Central memory CD8-positive, alpha-beta T cell (primary cell): Measurements from ENCODE around the gene NEB.

Experiments
- ATAC-seq: fragments of 150-1000 bp; cut with Tn5 transposase; replicated peaks from 2 replicates; pipeline ENCODE4 v1.10.0; 2022; ENCODE audit warnings: mild to moderate bottlenecking, moderate FRiP score, moderate number of reproducible peaks; ENCODE audit not compliant: poor library complexity, severe bottlenecking; ENCODE audit errors: extremely low read depth
- DNase-seq, 2 donors: peaks; one replicate each; pipeline ENCODE4 v3.0.0; 2021; ENCODE audit warnings: low spot score in 2 of 2
- H3K27ac Mint-ChIP-seq: one replicate; pipeline ENCODE4 v1.8.0; 2022; ENCODE audit warnings: low read depth, mild to moderate bottlenecking, moderate library complexity, mixed read lengths
- H3K27me3 Mint-ChIP-seq: one replicate; pipeline ENCODE4 v1.8.0; 2022; ENCODE audit warnings: mixed read lengths
- H3K36me3 Mint-ChIP-seq: one replicate; pipeline ENCODE4 v1.8.0; 2022; ENCODE audit warnings: mild to moderate bottlenecking, moderate library complexity, mixed read lengths; ENCODE audit not compliant: insufficient read depth
- H3K4me1 Mint-ChIP-seq: one replicate; pipeline ENCODE4 v1.8.0; 2022; ENCODE audit warnings: mixed read lengths
- H3K4me3 Mint-ChIP-seq: one replicate; pipeline ENCODE4 v1.8.0; 2022; ENCODE audit warnings: mild to moderate bottlenecking, moderate library complexity, mixed read lengths
- H3K9me3 Mint-ChIP-seq: one replicate; pipeline ENCODE4 v1.8.0; 2022; ENCODE audit warnings: mixed read lengths

Gene NEB

DNA sequence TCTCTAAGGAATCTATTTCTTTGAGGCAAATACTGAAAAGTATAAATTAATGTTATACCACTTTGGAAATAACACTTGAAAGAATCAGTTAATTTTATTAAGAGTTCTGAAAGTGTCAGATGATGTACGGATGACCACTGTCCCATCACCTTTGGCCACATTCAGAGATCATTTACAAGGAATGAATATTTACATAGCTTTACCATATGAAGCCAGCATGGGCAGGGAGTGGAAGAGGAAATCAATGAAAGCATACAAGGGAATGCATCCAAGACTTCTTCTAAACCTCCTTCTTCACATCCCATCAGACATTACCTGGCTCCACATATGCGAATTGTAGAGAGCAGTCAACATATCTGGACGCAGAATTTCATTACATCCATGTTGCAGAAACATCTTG, 201.1 kb downstream of the NEB start:
- no peak overlapping the region for H3K27ac Mint-ChIP-seq
- H3K9me3 Mint-ChIP-seq = no peaks in the 10 kb centered on the region
- ATAC-seq = no peak
- no peak overlapping the region for H3K4me3 Mint-ChIP-seq
- no peak for DNase-seq
- no peaks in the 10 kb centered on the region for H3K27me3 Mint-ChIP-seq
- no peaks in the 10 kb centered on the region for H3K4me1 Mint-ChIP-seq
- H3K36me3 Mint-ChIP-seq = no peaks in the 10 kb centered on the region

DNA sequence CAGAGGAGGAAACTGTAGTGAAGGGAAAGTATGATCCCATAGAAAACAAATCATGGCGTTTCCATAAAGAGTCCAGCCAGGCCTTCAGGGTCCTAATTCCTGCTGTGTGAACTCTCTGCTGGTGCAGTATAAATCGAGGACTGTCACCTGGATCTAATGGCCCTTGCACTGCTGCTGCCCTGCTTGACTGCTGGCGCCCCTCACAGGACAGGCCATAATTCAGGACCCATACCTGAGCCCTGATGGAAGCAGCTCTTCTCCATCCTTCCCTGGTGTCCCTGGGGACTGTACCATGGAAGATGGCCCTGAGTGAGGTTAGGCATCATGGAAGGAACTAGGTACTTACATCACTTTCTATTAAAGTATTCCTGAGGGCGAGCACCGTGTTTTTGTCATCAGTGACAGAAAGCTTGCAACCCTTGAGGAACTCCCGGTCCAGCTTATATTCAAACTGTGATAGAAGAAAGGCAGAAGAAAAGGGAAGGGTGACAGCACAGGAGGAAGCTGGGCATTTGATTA, 207.6 kb downstream of the NEB start:
- no peaks in the 10 kb centered on the region for H3K27me3 Mint-ChIP-seq
- no peak overlapping the region for H3K27ac Mint-ChIP-seq
- H3K4me1 Mint-ChIP-seq = no peaks in the 10 kb centered on the region
- DNase-seq (no peak), ATAC-seq (no peak)
- H3K36me3 Mint-ChIP-seq = no peaks in the 10 kb centered on the region
- no peaks in the 10 kb centered on the region for H3K9me3 Mint-ChIP-seq
- no peak overlapping the region for H3K4me3 Mint-ChIP-seq

DNA sequence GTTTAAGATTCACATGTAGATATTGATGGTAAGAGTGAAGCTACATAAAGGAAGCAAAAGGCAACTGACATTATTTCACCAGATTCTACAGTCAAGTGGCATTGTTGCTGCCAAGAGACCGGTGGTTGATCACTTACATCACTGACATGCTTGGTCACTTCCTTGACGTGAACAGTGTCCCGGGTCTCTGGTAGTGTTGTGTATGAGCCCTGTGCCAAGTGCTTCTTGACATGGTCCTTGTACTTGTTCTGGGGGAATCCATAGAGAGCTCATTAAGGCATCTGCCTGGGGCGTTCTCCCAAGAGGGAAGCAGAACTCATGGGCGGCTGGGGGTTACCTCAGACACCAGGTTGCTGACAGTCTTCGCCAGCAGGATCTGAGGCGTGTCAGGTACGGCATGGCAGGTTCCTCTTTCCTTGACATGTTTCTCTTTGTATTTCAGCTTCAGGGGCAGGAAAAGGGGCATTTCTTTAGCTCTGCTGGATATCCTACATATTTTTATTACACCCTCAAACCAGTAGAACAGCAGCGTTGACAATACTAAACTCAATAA, 208.4 kb downstream of the NEB start:
- Mint-ChIP-seq H3K27ac (no peak overlapping the region), H3K27me3 (no peaks in the 10 kb centered on the region), H3K9me3 (no peaks in the 10 kb centered on the region), H3K4me1 (no peaks in the 10 kb centered on the region), H3K36me3 (no peaks in the 10 kb centered on the region), H3K4me3 (no peak overlapping the region)
- DNase-seq = no peak
- peak; percentile 40 for ATAC-seq

DNA sequence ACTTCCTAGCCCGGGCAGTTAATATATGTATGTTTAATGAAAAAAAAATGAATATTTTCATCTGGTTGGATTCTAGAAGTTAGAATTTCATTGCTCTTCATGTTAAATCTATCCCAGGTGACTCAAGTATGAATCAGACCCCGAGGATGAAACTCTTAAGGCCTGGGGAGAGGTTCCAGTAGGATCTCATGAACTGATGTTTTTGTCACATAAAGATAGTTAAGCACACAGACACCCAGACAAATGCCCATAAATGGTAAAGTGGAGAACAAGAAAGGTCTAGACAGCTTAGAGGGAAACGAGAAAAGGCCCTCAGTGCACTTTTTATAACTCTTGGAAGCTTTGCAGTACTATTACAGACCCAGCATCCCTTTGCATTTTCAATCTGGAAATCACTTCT, 210.4 kb downstream of the NEB start:
- DNase-seq (no peak), ATAC-seq (no peak)
- Mint-ChIP-seq H3K27ac (no peak overlapping the region), H3K4me1 (no peaks in the 10 kb centered on the region), H3K27me3 (no peaks in the 10 kb centered on the region), H3K9me3 (no peaks in the 10 kb centered on the region), H3K4me3 (no peak overlapping the region), H3K36me3 (no peaks in the 10 kb centered on the region)

DNA sequence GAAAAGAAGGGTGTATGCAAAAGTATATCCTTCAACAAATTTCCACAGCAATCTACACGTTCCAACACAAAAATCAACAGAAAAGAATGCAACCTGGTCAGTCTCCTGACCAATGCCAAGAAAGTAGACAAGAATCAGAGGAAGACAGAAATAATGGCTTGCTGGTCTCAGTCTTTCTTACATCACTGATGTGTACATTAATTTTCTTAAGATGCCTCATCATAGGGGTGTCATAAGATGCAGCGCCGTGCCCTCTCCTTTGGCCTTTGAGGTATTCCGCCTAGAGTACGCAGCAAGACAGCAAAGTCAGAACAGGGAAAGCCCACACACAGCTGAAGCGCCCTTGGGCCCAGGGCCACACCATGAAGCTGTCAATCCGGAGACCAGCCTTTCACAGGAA, 211.7 kb downstream of the NEB start:
- Mint-ChIP-seq H3K36me3 (no peaks in the 10 kb centered on the region), H3K27me3 (no peaks in the 10 kb centered on the region), H3K4me3 (no peak overlapping the region), H3K9me3 (no peaks in the 10 kb centered on the region), H3K27ac (no peak overlapping the region), H3K4me1 (no peaks in the 10 kb centered on the region)
- DNase-seq (no peak), ATAC-seq (no peak)

DNA sequence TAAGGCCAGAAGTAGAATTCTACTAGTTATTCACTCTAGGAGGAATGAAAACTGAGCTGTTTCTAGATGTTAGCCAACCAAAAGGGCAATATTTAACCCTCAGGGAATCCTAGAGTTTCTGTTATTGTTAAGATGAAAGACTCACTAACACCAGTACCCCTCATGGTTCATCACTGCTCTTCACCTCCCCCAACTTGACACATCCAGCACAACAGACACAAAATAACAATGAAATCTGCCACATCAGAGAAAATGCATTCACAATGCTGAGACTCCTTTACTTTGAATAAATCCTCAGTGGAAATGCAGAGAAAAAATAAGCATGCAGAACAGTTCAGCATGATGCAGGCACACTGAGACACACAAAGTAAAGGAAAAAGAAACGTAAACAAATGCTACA, 213.3 kb downstream of the NEB start:
- Mint-ChIP-seq H3K4me3 (no peak overlapping the region), H3K27ac (no peak overlapping the region), H3K4me1 (no peaks in the 10 kb centered on the region), H3K27me3 (no peaks in the 10 kb centered on the region), H3K9me3 (no peaks in the 10 kb centered on the region), H3K36me3 (no peaks in the 10 kb centered on the region)
- no peak for ATAC-seq
- no peak for DNase-seq

DNA sequence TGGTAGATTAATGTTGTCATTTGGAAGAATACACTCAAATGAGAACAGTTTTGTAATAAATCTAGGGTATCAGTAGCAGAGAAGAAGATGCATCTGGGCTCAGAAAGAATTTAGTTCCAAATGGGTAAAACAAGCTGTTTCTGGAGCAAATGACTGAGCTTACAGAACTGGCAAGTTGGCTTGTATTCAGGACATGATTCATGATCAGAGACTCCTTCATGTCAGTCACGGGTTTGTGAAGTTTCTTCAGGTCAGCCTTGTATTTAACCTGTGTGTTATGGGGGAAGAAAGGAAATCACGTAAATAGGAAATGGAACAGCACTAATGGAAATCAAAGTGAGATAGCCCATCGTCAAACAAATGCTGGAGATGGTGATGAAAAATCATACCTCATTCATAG, 215.5 kb downstream of the NEB start:
- H3K27ac Mint-ChIP-seq = no peak overlapping the region
- no peak overlapping the region for H3K4me3 Mint-ChIP-seq
- no peak for ATAC-seq
- no peaks in the 10 kb centered on the region for H3K36me3 Mint-ChIP-seq
- no peaks in the 10 kb centered on the region for H3K27me3 Mint-ChIP-seq
- no peaks in the 10 kb centered on the region for H3K9me3 Mint-ChIP-seq
- no peaks in the 10 kb centered on the region for H3K4me1 Mint-ChIP-seq
- no peak for DNase-seq

DNA sequence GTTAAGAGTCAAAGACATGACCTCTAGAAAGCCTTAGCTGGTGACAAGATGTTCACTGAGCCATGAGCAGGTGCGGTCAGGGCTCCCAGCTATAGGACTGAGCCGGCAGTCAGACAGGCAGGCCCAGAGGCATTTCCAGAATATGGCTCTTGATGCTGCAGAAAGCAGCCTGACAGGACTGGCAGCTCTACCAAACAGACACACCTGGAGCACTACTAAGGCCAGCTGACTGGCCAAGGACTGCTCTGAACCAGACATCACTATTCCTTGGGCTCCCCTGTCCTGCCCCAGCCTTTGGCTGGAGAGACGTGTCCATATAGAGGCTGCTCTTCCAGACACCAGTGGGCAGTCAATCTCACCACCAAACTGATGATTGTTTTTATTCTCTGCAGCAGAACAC, 225.8 kb downstream of the NEB start:
- DNase-seq = no peak
- Mint-ChIP-seq H3K4me3 (no peak overlapping the region), H3K36me3 (no peaks in the 10 kb centered on the region), H3K4me1 (no peaks in the 10 kb centered on the region), H3K9me3 (no peaks in the 10 kb centered on the region), H3K27ac (no peak overlapping the region), H3K27me3 (no peaks in the 10 kb centered on the region)
- ATAC-seq = no peak

DNA sequence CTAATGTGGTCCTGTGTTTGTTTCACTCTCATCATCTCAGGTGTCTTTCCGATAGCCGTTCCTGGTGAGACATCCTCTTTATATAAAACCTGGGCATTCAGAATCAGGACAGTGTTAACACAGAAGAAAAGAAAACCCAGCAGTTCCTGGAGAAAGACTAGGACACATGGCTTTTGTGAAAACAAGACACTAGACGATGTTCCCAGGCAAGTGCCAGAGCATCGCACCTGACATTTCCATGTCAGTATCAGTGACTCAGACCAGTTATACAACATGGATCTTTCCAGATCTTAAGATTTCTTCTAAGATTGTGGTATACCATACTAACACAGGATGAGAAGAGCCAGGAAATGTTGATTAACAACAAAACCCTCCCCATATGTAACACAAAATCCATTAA, 228.1 kb downstream of the NEB start:
- no peaks in the 10 kb centered on the region for H3K9me3 Mint-ChIP-seq
- DNase-seq (no peak), ATAC-seq (no peak)
- H3K27ac Mint-ChIP-seq = no peak overlapping the region
- no peaks in the 10 kb centered on the region for H3K4me1 Mint-ChIP-seq
- no peak overlapping the region for H3K4me3 Mint-ChIP-seq
- H3K27me3 Mint-ChIP-seq = no peaks in the 10 kb centered on the region
- no peaks in the 10 kb centered on the region for H3K36me3 Mint-ChIP-seq

DNA sequence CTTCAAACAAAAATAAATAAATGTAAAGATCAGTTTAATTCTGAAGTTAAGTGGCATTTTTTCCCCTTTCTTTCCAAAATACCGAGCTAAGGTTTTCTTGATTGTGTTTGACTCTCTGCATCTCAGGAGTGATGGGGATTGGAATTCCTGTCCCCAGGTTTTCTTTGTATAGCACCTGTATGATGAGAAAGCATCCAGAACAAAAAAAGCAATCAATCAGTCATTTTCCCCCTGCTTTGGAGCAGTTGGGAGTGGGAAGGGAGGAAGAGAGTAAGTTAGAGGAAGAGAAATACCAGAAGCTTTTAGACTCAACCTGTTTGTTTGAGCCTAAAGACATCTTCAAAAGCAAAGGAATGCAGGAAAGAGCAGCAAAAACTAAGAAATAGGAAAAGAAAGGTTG, 236.1 kb downstream of the NEB start:
- Mint-ChIP-seq H3K4me1 (no peaks in the 10 kb centered on the region), H3K4me3 (no peak overlapping the region), H3K9me3 (no peaks in the 10 kb centered on the region), H3K27me3 (no peaks in the 10 kb centered on the region), H3K27ac (no peak overlapping the region), H3K36me3 (no peaks in the 10 kb centered on the region)
- DNase-seq = no peak
- ATAC-seq = no peak

DNA sequence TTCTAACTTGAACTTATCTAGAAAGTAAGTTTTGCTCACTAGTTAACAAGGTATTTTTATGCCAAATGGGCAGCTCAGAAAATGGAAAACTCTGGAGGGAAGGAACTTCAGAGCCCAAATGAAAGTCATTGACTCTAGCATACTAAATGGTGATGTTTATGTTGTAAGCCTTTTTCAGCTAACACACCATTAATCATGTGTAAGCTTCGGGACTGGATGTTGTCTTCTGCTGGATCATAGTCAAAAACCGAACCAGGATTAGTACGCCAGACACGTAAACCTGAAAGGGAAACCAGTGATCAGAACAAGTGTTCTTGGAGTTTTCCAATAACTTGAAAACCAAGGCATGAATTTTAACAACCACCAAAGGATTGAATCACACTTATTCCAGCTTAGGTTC, 242.8 kb downstream of the NEB start:
- H3K9me3 Mint-ChIP-seq = no peaks in the 10 kb centered on the region
- DNase-seq (no peak), ATAC-seq (no peak)

DNA sequence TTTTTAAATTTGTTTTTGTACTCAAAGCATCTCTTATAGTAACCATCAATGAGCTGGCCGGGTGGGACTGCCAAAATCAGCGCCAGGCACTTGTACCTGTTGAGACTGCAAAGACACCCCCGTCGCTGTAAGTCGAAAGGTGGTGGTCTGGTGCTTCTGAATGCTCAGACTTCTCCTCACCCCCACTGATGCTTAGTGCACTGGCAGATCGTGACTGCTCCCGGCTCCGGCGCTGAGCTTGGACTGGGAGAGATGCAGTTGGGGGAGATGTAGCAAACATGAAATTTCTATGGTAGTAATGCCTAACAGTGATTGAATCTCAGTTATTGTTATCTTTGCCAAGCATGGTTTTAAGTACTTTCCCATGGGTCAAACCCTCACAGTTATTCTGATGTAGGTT, 244.0 kb downstream of the NEB start:
- no peaks in the 10 kb centered on the region for H3K4me1 Mint-ChIP-seq
- H3K27ac Mint-ChIP-seq = no peak overlapping the region
- no peaks in the 10 kb centered on the region for H3K9me3 Mint-ChIP-seq
- no peak for ATAC-seq
- no peak overlapping the region for H3K4me3 Mint-ChIP-seq
- no peaks in the 10 kb centered on the region for H3K36me3 Mint-ChIP-seq
- H3K27me3 Mint-ChIP-seq = no peaks in the 10 kb centered on the region
- no peak for DNase-seq

More for the DNA sequence above, 242.8 kb downstream of the NEB start:
- no peaks in the 10 kb centered on the region for H3K27me3 Mint-ChIP-seq
- H3K4me3 Mint-ChIP-seq = no peak overlapping the region
- H3K4me1 Mint-ChIP-seq = no peaks in the 10 kb centered on the region
- H3K36me3 Mint-ChIP-seq = no peaks in the 10 kb centered on the region
- no peak overlapping the region for H3K27ac Mint-ChIP-seq

DNA sequence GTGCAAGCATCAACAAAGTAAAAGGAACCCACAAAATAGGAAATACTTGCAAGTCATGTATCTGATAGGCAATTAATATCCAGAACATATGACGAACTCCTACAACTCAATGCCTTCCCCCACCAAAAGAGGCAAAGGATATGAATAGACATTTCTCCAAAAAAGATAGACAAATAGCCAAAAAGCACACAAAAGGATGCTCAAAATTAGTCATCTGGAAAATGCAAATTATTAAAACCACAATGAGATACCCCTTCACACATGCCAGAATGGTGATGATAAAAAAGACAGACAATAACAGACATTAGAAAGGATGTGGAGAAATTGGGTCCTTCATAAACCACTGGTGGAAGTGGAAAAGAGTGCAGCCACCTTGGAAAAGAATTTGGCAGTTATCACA, 248.2 kb downstream of the NEB start:
- ATAC-seq (no peak), DNase-seq (no peak)
- Mint-ChIP-seq H3K36me3 (peaks cover 3% of the 10 kb centered on the region), H3K27ac (no peak overlapping the region), H3K27me3 (no peaks in the 10 kb centered on the region), H3K4me1 (no peaks in the 10 kb centered on the region), H3K9me3 (no peaks in the 10 kb centered on the region), H3K4me3 (no peak overlapping the region)

DNA sequence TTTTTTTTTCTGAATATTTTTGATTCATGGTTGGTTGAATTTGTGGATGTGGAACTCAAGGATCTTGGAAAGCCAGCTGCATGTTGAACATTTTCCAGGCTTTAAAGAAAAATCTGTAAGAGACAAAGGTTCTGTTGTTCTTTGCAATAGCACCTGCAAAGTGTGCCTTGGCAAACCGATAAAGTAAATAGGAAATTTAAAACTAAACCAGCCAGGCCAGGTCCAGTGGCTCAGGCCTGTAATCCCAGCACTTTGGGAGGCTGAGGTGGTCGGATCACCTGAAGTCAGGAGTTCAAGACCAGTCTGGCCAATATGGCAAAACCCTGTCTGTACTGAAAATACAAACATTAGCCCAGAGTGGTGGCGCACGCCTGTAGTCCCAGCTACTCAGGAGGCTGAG, 250.2 kb downstream of the NEB start:
- H3K27me3 Mint-ChIP-seq = no peaks in the 10 kb centered on the region
- H3K9me3 Mint-ChIP-seq = no peaks in the 10 kb centered on the region
- H3K4me3 Mint-ChIP-seq = no peak overlapping the region
- H3K36me3 Mint-ChIP-seq = peaks cover 6% of the 10 kb centered on the region
- H3K4me1 Mint-ChIP-seq = no peaks in the 10 kb centered on the region
- no peak overlapping the region for H3K27ac Mint-ChIP-seq
- ATAC-seq (no peak), DNase-seq (no peak)
